Neural cell (in vitro differentiated cells): Measurements from ENCODE around the gene BNC2.

Source experiments
- POLR2AphosphoS5 ChIP-seq: IDR thresholded peaks from 2 replicates; pipeline ENCODE4 v1.6.1; 2012
- TAF1 ChIP-seq: IDR thresholded peaks from 2 replicates; pipeline ENCODE4 v1.6.1; 2012; ENCODE audit warnings: low read depth
- TF ChIP-seq, protein P1 (sequence below): fragments of 450-650 bp; IDR thresholded peaks from 2 replicates; pipeline ENCODE4 v1.5.1; 2014; ENCODE audit warnings: antibody characterized with exemption, mild to moderate bottlenecking, moderate library complexity; ENCODE audit not compliant: poor library complexity, severe bottlenecking

GRCh38 chr9:16864649-16865434 lies 5.6 kb downstream of the BNC2 start:
- TF ChIP-seq, protein P1, sequence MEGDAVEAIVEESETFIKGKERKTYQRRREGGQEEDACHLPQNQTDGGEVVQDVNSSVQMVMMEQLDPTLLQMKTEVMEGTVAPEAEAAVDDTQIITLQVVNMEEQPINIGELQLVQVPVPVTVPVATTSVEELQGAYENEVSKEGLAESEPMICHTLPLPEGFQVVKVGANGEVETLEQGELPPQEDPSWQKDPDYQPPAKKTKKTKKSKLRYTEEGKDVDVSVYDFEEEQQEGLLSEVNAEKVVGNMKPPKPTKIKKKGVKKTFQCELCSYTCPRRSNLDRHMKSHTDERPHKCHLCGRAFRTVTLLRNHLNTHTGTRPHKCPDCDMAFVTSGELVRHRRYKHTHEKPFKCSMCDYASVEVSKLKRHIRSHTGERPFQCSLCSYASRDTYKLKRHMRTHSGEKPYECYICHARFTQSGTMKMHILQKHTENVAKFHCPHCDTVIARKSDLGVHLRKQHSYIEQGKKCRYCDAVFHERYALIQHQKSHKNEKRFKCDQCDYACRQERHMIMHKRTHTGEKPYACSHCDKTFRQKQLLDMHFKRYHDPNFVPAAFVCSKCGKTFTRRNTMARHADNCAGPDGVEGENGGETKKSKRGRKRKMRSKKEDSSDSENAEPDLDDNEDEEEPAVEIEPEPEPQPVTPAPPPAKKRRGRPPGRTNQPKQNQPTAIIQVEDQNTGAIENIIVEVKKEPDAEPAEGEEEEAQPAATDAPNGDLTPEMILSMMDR, result no peak
- TF ChIP-seq POLR2AphosphoS5 (no peak), TAF1 (no peak)
